ENCODE results near the gene SLC25A11. TPM values are rescaled to one million over a fixed set of nuclear protein-coding genes. Genes with fewer than 3 reads are reported as not detected.
A peak's percentile ranks its signal among the peaks of the same experiment; 100 is the strongest.

Gene SLC25A11
- polyA plus RNA-seq = 100 to 1,000 TPM; 139 to 196 (median 139) TPM

GRCh38 chr17:4939796-4940554 lies at the start of gene SLC25A11, which contains the start of gene RNF167:
Gene SLC25A11, minus strand, starts transcription at chr17:4940046. Its CDS starts 136 bp downstream, at chr17:4939910.
Gene RNF167, plus strand, starts transcription at chr17:4940268. Its CDS starts 642 bp downstream, at chr17:4940910.
- Mint-ChIP-seq H3K27ac (peak within 1 kb of the TSS; percentile 93 to 98 (median 95)), H3K27me3 (ENCODE audit: low read depth in 3 of 3) (peaks cover 5 to 24% (median 13%) of the 10 kb centered on the region in 3 donors), H3K4me1 (peaks cover 68 to 73% of the 10 kb centered on the region in 2 donors), H3K4me3 (peak within 1 kb of the TSS; percentile 96 to 100 (median 99)), H3K9me3 (no peaks in the 10 kb centered on the region), H3K36me3 (peaks cover 15 to 51% (median 28%) of the 10 kb centered on the region in 3 donors)
- DNase-seq = peak; percentile 97 to 99 (median 99)

GRCh38 chr17:4987767-4988567 lies 48.1 kb upstream of the SLC25A11 start:
- H3K4me3 Mint-ChIP-seq = peak overlapping the region; percentile 91 to 95 (median 94)
- H3K9me3 Mint-ChIP-seq = no peaks in the 10 kb centered on the region
- peaks cover 0 to 5% (median 0%) of the 10 kb centered on the region in 3 donors for H3K36me3 Mint-ChIP-seq
- H3K27ac Mint-ChIP-seq = peak overlapping the region; percentile 86 to 95 (median 94)
- peaks cover 0 to 2% (median 0%) of the 10 kb centered on the region in 3 donors for H3K27me3 Mint-ChIP-seq (ENCODE audit: low read depth in 3 of 3)
- no peak for DNase-seq
- peaks cover 37% of the 10 kb centered on the region in 2 donors for H3K4me1 Mint-ChIP-seq

- peaks cover 0 to 2% (median 0%) of the 10 kb centered on the region in 3 donors for H3K27me3 Mint-ChIP-seq (ENCODE audit: low read depth in 3 of 3)
- H3K36me3 Mint-ChIP-seq = peaks cover 0 to 13% (median 0%) of the 10 kb centered on the region in 3 donors
- H3K4me3 Mint-ChIP-seq = peak within 1 kb of the TSS; percentile 91 to 95 (median 94)
- peak within 1 kb of the TSS; percentile 86 to 95 (median 94) for H3K27ac Mint-ChIP-seq
- peaks cover 37% of the 10 kb centered on the region in 2 donors for H3K4me1 Mint-ChIP-seq
- no peaks in the 10 kb centered on the region for H3K9me3 Mint-ChIP-seq
- DNase-seq = peak; percentile 85 to 88 (median 86)
These were observed 47.3 kb upstream of the SLC25A11 start, which contains the start of gene CAMTA2 for GRCh38 chr17:4986951-4987766. Gene CAMTA2, minus strand, starts transcription at chr17:4987675. Its CDS starts 1,453 bp downstream, at chr17:4986222.

- Mint-ChIP-seq H3K36me3 (peaks cover 0 to 13% (median 0%) of the 10 kb centered on the region in 3 donors), H3K27ac (peak overlapping the region; percentile 40 to 95 (median 86)), H3K9me3 (no peaks in the 10 kb centered on the region), H3K4me3 (peak overlapping the region; percentile 91 to 95 (median 94)), H3K4me1 (peaks cover 37% of the 10 kb centered on the region in 2 donors), H3K27me3 (ENCODE audit: low read depth in 3 of 3) (peaks cover 0 to 2% (median 2%) of the 10 kb centered on the region in 3 donors)
- no peak for DNase-seq
These were observed 46.6 kb upstream of the SLC25A11 start for GRCh38 chr17:4986403-4986802.

- Mint-ChIP-seq H3K27me3 (ENCODE audit: low read depth in 3 of 3) (peaks cover 0 to 2% (median 0%) of the 10 kb centered on the region in 3 donors), H3K9me3 (no peaks in the 10 kb centered on the region), H3K4me3 (no peak overlapping the region), H3K4me1 (peaks cover 23% of the 10 kb centered on the region in 2 donors), H3K36me3 (peaks cover 0 to 30% (median 7%) of the 10 kb centered on the region in 3 donors), H3K27ac (peak overlapping the region in 2 of 6 donors; percentile 33 to 67)
- no peak for DNase-seq
These were observed 42.5 kb upstream of the SLC25A11 start for GRCh38 chr17:4982305-4982704.

- no peak overlapping the region for H3K4me3 Mint-ChIP-seq
- peaks cover 12 to 13% of the 10 kb centered on the region in 2 donors for H3K4me1 Mint-ChIP-seq
- H3K27me3 Mint-ChIP-seq (ENCODE audit: low read depth in 3 of 3) = peaks cover 0 to 2% (median 0%) of the 10 kb centered on the region in 3 donors
- no peaks in the 10 kb centered on the region for H3K9me3 Mint-ChIP-seq
- peaks cover under 1 to 36% (median 8%) of the 10 kb centered on the region in 3 donors for H3K36me3 Mint-ChIP-seq
- DNase-seq = peak; percentile 40 to 53 (median 48)
- peak overlapping the region; percentile 27 to 83 (median 45) for H3K27ac Mint-ChIP-seq
These were observed 40.9 kb upstream of the SLC25A11 start for GRCh38 chr17:4980644-4981216.

GRCh38 chr17:4978726-4979125 lies 38.9 kb upstream of the SLC25A11 start:
- Mint-ChIP-seq H3K36me3 (peaks cover 9 to 41% (median 19%) of the 10 kb centered on the region in 3 donors), H3K27me3 (ENCODE audit: low read depth in 3 of 3) (peaks cover 0 to 2% (median 0%) of the 10 kb centered on the region in 3 donors), H3K27ac (no peak overlapping the region), H3K9me3 (no peaks in the 10 kb centered on the region), H3K4me1 (peaks cover 8 to 10% of the 10 kb centered on the region in 2 donors), H3K4me3 (no peak overlapping the region)
- DNase-seq = no peak

GRCh38 chr17:4974115-4974670 lies 34.3 kb upstream of the SLC25A11 start:
- no peaks in the 10 kb centered on the region for H3K9me3 Mint-ChIP-seq
- peaks cover 0 to 2% of the 10 kb centered on the region in 2 donors for H3K4me1 Mint-ChIP-seq
- H3K36me3 Mint-ChIP-seq = peaks cover 12 to 27% (median 12%) of the 10 kb centered on the region in 3 donors
- DNase-seq = no peak
- no peak overlapping the region for H3K27ac Mint-ChIP-seq
- H3K27me3 Mint-ChIP-seq (ENCODE audit: low read depth in 3 of 3) = no peaks in the 10 kb centered on the region
- H3K4me3 Mint-ChIP-seq = no peak overlapping the region

GRCh38 chr17:4973256-4974114 lies 33.6 kb upstream of the SLC25A11 start:
- Mint-ChIP-seq H3K4me1 (peaks cover 0 to 2% of the 10 kb centered on the region in 2 donors), H3K4me3 (no peak overlapping the region), H3K36me3 (peaks cover 12 to 27% (median 12%) of the 10 kb centered on the region in 3 donors), H3K9me3 (no peaks in the 10 kb centered on the region), H3K27me3 (ENCODE audit: low read depth in 3 of 3) (no peaks in the 10 kb centered on the region), H3K27ac (peak overlapping the region in 1 of 6 donors; percentile 35)
- DNase-seq = no peak

- Mint-ChIP-seq H3K4me3 (no peak overlapping the region), H3K27ac (peak overlapping the region in 2 of 6 donors; percentile 35 to 45)
These were observed 32.9 kb upstream of the SLC25A11 start for GRCh38 chr17:4972752-4973151.

GRCh38 chr17:4972322-4972721 lies 32.5 kb upstream of the SLC25A11 start:
- Mint-ChIP-seq H3K36me3 (peaks cover 12 to 19% (median 12%) of the 10 kb centered on the region in 3 donors), H3K27ac (peak overlapping the region in 1 of 6 donors; percentile 45), H3K4me3 (no peak overlapping the region)

More at GRCh38 chr17:4972752-4973151, 32.9 kb upstream of the SLC25A11 start:
- no peak for DNase-seq
- Mint-ChIP-seq H3K27me3 (ENCODE audit: low read depth in 3 of 3) (no peaks in the 10 kb centered on the region), H3K4me1 (peaks cover 0 to 2% of the 10 kb centered on the region in 2 donors), H3K9me3 (no peaks in the 10 kb centered on the region), H3K36me3 (peaks cover 12 to 22% (median 12%) of the 10 kb centered on the region in 3 donors)

More at GRCh38 chr17:4972322-4972721, 32.5 kb upstream of the SLC25A11 start:
- Mint-ChIP-seq H3K9me3 (no peaks in the 10 kb centered on the region), H3K27me3 (ENCODE audit: low read depth in 3 of 3) (no peaks in the 10 kb centered on the region), H3K4me1 (peaks cover 0 to 2% of the 10 kb centered on the region in 2 donors)
- no peak for DNase-seq
